Sigmoid colon (tissue), 4 donors: ENCODE data around the gene COL2A1.

Experiments
- CTCF ChIP-seq, 4 experiments: fragments of 450-650 bp in 3 of 4; fragments of 200-600 bp in 1 of 4; IDR thresholded peaks; one replicate each; pipeline ENCODE4 v1.5.1; 2016 to 2019; ENCODE audit warnings: antibody characterized with exemption in 4 of 4, mild to moderate bottlenecking in 3 of 4, moderate library complexity in 2 of 4
- EP300 ChIP-seq, 4 donors: sonication (generic); formaldehyde crosslinking; IDR thresholded peaks; one replicate each; pipeline ENCODE4 v1.6.1; 2017; ENCODE audit warnings: antibody characterized with exemption in 4 of 4
- POLR2A ChIP-seq, 2 donors: fragments of 450-650 bp; IDR thresholded peaks; one replicate each; pipeline ENCODE4 v1.6.1; 2016; ENCODE audit warnings: antibody characterized with exemption in 2 of 2, mild to moderate bottlenecking in 2 of 2, moderate library complexity in 2 of 2
- POLR2AphosphoS5 ChIP-seq, 4 donors: sonication (generic); formaldehyde crosslinking; IDR thresholded peaks; one replicate each; pipeline ENCODE4 v1.6.1; 2017; ENCODE audit warnings: antibody characterized with exemption in 4 of 4

DNA sequence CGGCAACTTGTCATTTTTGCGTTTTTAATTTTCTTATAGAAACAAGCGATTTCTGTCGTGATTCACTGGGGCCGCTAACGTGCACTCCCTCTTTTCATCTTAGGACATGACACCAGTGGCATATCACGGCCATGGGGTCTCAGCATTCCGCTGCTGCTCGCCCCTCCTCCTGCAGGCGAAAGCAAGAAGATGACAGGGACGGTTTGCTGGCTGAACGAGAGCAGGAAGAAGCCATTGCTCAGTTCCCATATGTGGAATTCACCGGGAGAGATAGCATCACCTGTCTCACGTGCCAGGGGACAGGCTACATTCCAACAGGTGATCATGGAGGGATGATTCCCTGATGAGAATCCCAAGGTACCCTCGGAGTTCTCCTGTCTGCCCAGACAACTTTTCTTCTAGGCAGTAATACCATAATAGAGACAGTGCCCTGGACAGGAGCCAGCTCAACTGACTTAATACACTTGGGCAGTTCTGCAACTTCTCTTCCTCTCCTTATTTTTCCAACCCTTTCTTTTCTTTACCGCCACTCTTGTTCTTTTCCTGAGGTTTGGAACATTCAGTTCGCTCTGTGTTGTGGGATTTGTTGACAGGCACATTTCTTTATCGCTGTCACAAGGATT, 40.1 kb downstream of the COL2A1 start:
- no peak for TF ChIP-seq CTCF (IDR thresholded peaks at IDR 0.05)
- TF ChIP-seq EP300 (IDR thresholded peaks at IDR 0.05) = no peak
- no peak for TF ChIP-seq POLR2A (IDR thresholded peaks at IDR 0.05)
- no peak for TF ChIP-seq POLR2AphosphoS5 (IDR thresholded peaks at IDR 0.05)
